H1 (cell line): ENCODE results near the gene CERKL. TPM values are rescaled to one million over a fixed set of nuclear protein-coding genes. Genes with fewer than 3 reads are reported as not detected.

ENCODE experiments used
- CTCF ChIA-PET: fragments of 300-600 bp; sonication (Branson Sonifier 250); formaldehyde crosslinking; loops from one replicate; lab custom pipeline; 2021; ENCODE audit not compliant: partially characterized antibody; lab: Charles Lee
- POLR2A ChIA-PET: fragments of 300-600 bp; sonication (Branson Sonifier 250); formaldehyde crosslinking; loops from one replicate; lab custom pipeline; 2021; ENCODE audit warnings: inconsistent platforms; ENCODE audit not compliant: partially characterized antibody; lab: Charles Lee
- DNase-seq, 2 experiments: peaks; one replicate each; pipeline versions ENCODE4 v3.0.0 to v3.0.0-alpha.2; 2010 to 2022; ENCODE audit warnings: low spot score in 2 of 2, low read depth in 1 of 2, mixed read lengths in 1 of 2
- FAIRE-seq: peaks from 2 replicates; lab custom pipeline; 2011; peaks lifted over from hg19 to GRCh38; lab: Jason Lieb, UNC
- H2AFZ ChIP-seq: 2 replicates; pipeline ENCODE4 v1.8.1; 2012; ENCODE audit warnings: low read length, inconsistent platforms
- H2AK5ac ChIP-seq: 2 replicates; pipeline ENCODE4 v1.6.1; 2013; ENCODE audit warnings: low read depth, low read length
- H2BK120ac ChIP-seq: replicated peaks from 2 replicates; pipeline ENCODE3; 2013; ENCODE audit warnings: low read depth, low read length, inconsistent platforms
- H2BK12ac ChIP-seq: 2 replicates; pipeline ENCODE4 v1.6.1; 2013; ENCODE audit warnings: low read depth, low read length
- H2BK15ac ChIP-seq: 2 replicates; pipeline ENCODE4 v1.6.1; 2013; ENCODE audit warnings: low read length
- H2BK20ac ChIP-seq: 2 replicates; pipeline ENCODE4 v1.6.1; 2013; ENCODE audit warnings: low read length
- H2BK5ac ChIP-seq: 2 replicates; pipeline ENCODE4 v1.6.1; 2013; ENCODE audit warnings: low read depth, low read length
- H3K14ac ChIP-seq: 2 replicates; pipeline ENCODE4 v1.6.1; 2013; ENCODE audit warnings: inconsistent platforms; ENCODE audit not compliant: insufficient read length
- H3K18ac ChIP-seq: 2 replicates; pipeline ENCODE4 v1.6.1; 2013; ENCODE audit warnings: low read length; ENCODE audit errors: extremely low read depth
- H3K23ac ChIP-seq: 2 replicates; pipeline ENCODE4 v1.6.1; 2013; ENCODE audit warnings: inconsistent platforms; ENCODE audit not compliant: insufficient read length
- H3K23me2 ChIP-seq: 2 replicates; pipeline ENCODE4 v1.6.1; 2013; ENCODE audit warnings: low read depth, low read length
- H3K27ac ChIP-seq: 2 replicates; pipeline ENCODE4 v1.6.1; 2011; ENCODE audit warnings: low read depth, low read length, inconsistent platforms
- H3K27me3 ChIP-seq, 4 experiments: replicated peaks in 1 of 4; 1 replicate in 1 of 4; 2 replicates in 3 of 4; pipeline versions ENCODE4 v1.6.1 to v1.8.1; 2011 to 2013; ENCODE audit warnings: low read length in 3 of 4, mild to moderate bottlenecking in 3 of 4, inconsistent platforms in 2 of 4, mixed read lengths in 2 of 4, moderate library complexity in 1 of 4; ENCODE audit not compliant: control insufficient read depth in 3 of 4, insufficient read depth in 3 of 4; ENCODE audit errors: extremely low read depth in 1 of 4
- H3K36me3 ChIP-seq, 4 experiments: 2 replicates each; pipeline versions ENCODE4 v1.6.1 to v1.8.1; 2011 to 2013; ENCODE audit warnings: mild to moderate bottlenecking in 4 of 4, low read length in 3 of 4, moderate library complexity in 2 of 4, control low read depth in 1 of 4, inconsistent platforms in 1 of 4; ENCODE audit not compliant: insufficient read depth in 4 of 4, control insufficient read depth in 2 of 4
- H3K4ac ChIP-seq: replicated peaks from 2 replicates; pipeline ENCODE3; 2013; ENCODE audit warnings: low read length, low read depth, mixed read lengths, inconsistent platforms; ENCODE audit not compliant: insufficient read length
- H3K4me1 ChIP-seq, 4 experiments: replicated peaks in 1 of 4; 1 replicate in 1 of 4; 2 replicates in 3 of 4; pipeline versions ENCODE4 v1.6.1 to v1.8.1; 2011 to 2013; ENCODE audit warnings: low read length in 3 of 4, inconsistent platforms in 2 of 4, mixed read lengths in 1 of 4; ENCODE audit not compliant: insufficient read depth in 4 of 4, control insufficient read depth in 3 of 4
- H3K4me2 ChIP-seq, 2 experiments: 2 replicates each; pipeline versions ENCODE4 v1.6.1 to v1.8.1; 2011 to 2013; ENCODE audit warnings: low read depth in 2 of 2, low read length in 2 of 2, control low read depth in 1 of 2, inconsistent platforms in 1 of 2, mild to moderate bottlenecking in 1 of 2; ENCODE audit not compliant: insufficient read depth in 1 of 2
- H3K4me3 ChIP-seq, 4 experiments: fragments of 200-600, 300-600 bp in 1 of 4; sonication (generic), shearing (Covaris generic), sonication (Bioruptor Twin) in 1 of 4; 2 replicates each; pipeline versions ENCODE4 v1.5.1 to v1.8.1; 2011 to 2016; ENCODE audit warnings: low read length in 4 of 4, low read depth in 3 of 4, control low read depth in 2 of 4, inconsistent platforms in 2 of 4, mild to moderate bottlenecking in 2 of 4, mixed read lengths in 1 of 4, moderate library complexity in 1 of 4; ENCODE audit not compliant: insufficient read depth in 2 of 4; ENCODE audit errors: extremely low read depth in 1 of 4
- H3K56ac ChIP-seq: replicated peaks from 2 replicates; pipeline ENCODE3; 2013; ENCODE audit warnings: low read depth, mild to moderate bottlenecking, mixed read lengths, low read length, inconsistent platforms; ENCODE audit not compliant: insufficient read length
- H3K79me1 ChIP-seq: 2 replicates; pipeline ENCODE4 v1.6.1; 2013; ENCODE audit warnings: low read depth, low read length, control low read depth
- H3K79me2 ChIP-seq, 2 experiments: 2 replicates each; pipeline versions ENCODE4 v1.6.1 to v1.8.1; 2012 to 2013; ENCODE audit warnings: low read length in 2 of 2, mild to moderate bottlenecking in 2 of 2, inconsistent platforms in 1 of 2; ENCODE audit not compliant: insufficient read depth in 2 of 2, control insufficient read depth in 1 of 2
- H3K9ac ChIP-seq, 4 experiments: replicated peaks in 1 of 4; 1 replicate in 1 of 4; 2 replicates in 3 of 4; pipeline versions ENCODE4 v1.6.1 to v1.8.1; 2011 to 2013; ENCODE audit warnings: low read depth in 3 of 4, low read length in 3 of 4, control low read depth in 2 of 4, mild to moderate bottlenecking in 2 of 4, moderate library complexity in 2 of 4, inconsistent platforms in 1 of 4; ENCODE audit errors: extremely low read depth in 1 of 4
- H3K9me3 ChIP-seq, 2 experiments: 2 replicates each; pipeline versions ENCODE4 v1.6.1 to v1.8.1; 2012 to 2013; ENCODE audit warnings: mild to moderate bottlenecking in 2 of 2, moderate library complexity in 2 of 2, control low read depth in 1 of 2, inconsistent platforms in 1 of 2, low read depth in 1 of 2, low read length in 1 of 2, mixed read lengths in 1 of 2; ENCODE audit not compliant: insufficient read depth in 2 of 2
- H4K20me1 ChIP-seq, 2 experiments: replicated peaks in 1 of 2; 2 replicates each; pipeline versions ENCODE3 to v1.8.1; 2011 to 2013; ENCODE audit warnings: inconsistent platforms in 2 of 2, low read length in 2 of 2, mild to moderate bottlenecking in 1 of 2; ENCODE audit not compliant: insufficient read depth in 2 of 2, control insufficient read depth in 1 of 2
- H4K5ac ChIP-seq: 2 replicates; pipeline ENCODE4 v1.6.1; 2013; ENCODE audit warnings: low read length, low read depth, mixed read lengths, inconsistent platforms; ENCODE audit not compliant: insufficient read length
- H4K8ac ChIP-seq: 2 replicates; pipeline ENCODE4 v1.8.0; 2013; ENCODE audit warnings: mild to moderate bottlenecking, moderate library complexity, low read length, inconsistent platforms; ENCODE audit not compliant: insufficient read depth; ENCODE audit errors: extremely low read depth
- H4K91ac ChIP-seq: replicated peaks from 2 replicates; pipeline ENCODE3; 2013; ENCODE audit warnings: low read length, mixed read lengths, inconsistent platforms; ENCODE audit not compliant: insufficient read length
- ASH2L ChIP-seq: fragments of 200-600, 300-600 bp; sonication (generic); IDR thresholded peaks from one replicate; pipeline ENCODE4 v1.7.1; 2017; ENCODE audit warnings: low read length
- GTF2F1 ChIP-seq: IDR thresholded peaks from 2 replicates; pipeline ENCODE4 v1.6.1; 2012; ENCODE audit warnings: low read depth, low read length, improper control_type of control experiment, borderline replicate concordance
- POLR2A ChIP-seq, 2 experiments: IDR thresholded peaks; 1 replicate in 1 of 2; 2 replicates in 1 of 2; pipeline ENCODE4 v1.6.1; 2011; ENCODE audit warnings: low read depth in 2 of 2, low read length in 2 of 2, mild to moderate bottlenecking in 2 of 2; ENCODE audit errors: control extremely low read depth in 1 of 2
- TAF1 ChIP-seq: IDR thresholded peaks from 2 replicates; pipeline ENCODE4 v1.6.1; 2011; ENCODE audit warnings: mild to moderate bottlenecking, low read depth, low read length
- TBP ChIP-seq: IDR thresholded peaks from 2 replicates; pipeline ENCODE4 v1.6.1; 2011; ENCODE audit warnings: low read depth, low read length, improper control_type of control experiment
- WGBS, 2 experiments: shearing (Covaris generic) in 1 of 2; methylation state at CpG; one replicate each; pipeline versions ENCODE4 v1.1.6 to v1.1.7; 2013 to 2015; ENCODE audit warnings: low lambda C conversion rate in 2 of 2, mixed read lengths in 2 of 2, inconsistent platforms in 1 of 2, low coverage in 1 of 2, missing lambda C conversion rate in 1 of 2; ENCODE audit not compliant: insufficient replicate concordance in 2 of 2, insufficient coverage in 1 of 2, insufficient read length in 1 of 2; ENCODE audit errors: extremely low coverage in 1 of 2, missing lambda C conversion rate in 1 of 2; 5-methylcytosine and 5-hydroxymethylcytosine counted together
- polyA plus RNA-seq, 7 experiments: library from polyadenylated mRNA; depleted of rRNA in 3 of 7; stranded (reverse) in 5 of 7; unstranded in 2 of 7; fragments of >200 nt in 5 of 7; fragments of 200-250 nt in 2 of 7; gene quantifications; 1 replicate in 5 of 7; 2 replicates in 1 of 7; 4 replicates in 1 of 7; pipeline versions ENCODE4 v1.2.1 to v1.2.3, GENCODE V29; 2011 to 2013; ENCODE audit warnings: missing spikeins in 2 of 7, mixed read lengths in 2 of 7
- total RNA-seq: library from RNA; stranded (reverse); fragmentation: NEBNext Ultra II Directional; extraction: Animal tissue kit (Norgen Biotek cat#: 25700); gene quantifications from 2 replicates; pipeline ENCODE4 v1.2.1, GENCODE V29; 2021
- TF ChIP-seq, protein P1 (sequence below): IDR thresholded peaks from 2 replicates; pipeline ENCODE4 v1.6.1; 2011; ENCODE audit warnings: low read length, improper control_type of control experiment

The CERKL gene
- total and polyA plus RNA-seq, 2 of the 8 experiments (the other 6 are each of a cell fraction or from before 2014, with no cell fraction given) = 0.05 TPM; not detected in 1

DNA sequence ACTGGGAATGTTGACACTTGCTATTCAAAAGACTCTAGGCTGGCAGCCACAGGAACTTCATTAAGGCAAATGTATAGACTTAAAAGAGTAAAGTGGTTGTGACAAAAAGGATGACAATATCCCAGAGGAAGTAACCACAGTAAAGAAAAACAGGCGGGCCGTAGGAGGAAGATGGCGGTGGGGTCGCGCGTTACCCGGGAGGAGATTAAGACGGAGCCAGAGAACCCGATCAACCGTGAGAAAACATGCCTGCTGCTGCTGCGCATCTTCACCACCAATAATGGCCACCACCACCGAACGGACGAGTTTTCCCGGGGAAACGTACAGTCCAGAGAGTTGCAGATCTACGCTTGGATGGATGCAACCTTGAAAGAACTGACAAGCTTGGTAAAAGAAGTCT is 37.4 kb upstream of the CERKL start:
- CTCF ChIA-PET = interaction anchor here (1.4 to 2.8 kb wide), 2 partner anchors 21 to 121 kb away, joined by 5 to 6 read pairs; no protein-coding TSS in a partner anchor
- no peak overlapping the region for H3K4me2 ChIP-seq

More for the DNA sequence above, 37.4 kb upstream of the CERKL start:
- Histone ChIP-seq H2BK20ac (no peak overlapping the region), H3K27me3 (no peaks in the 10 kb centered on the region), H4K20me1 (no peaks in the 10 kb centered on the region), H2AFZ (no peak overlapping the region), H2BK12ac (no peak overlapping the region), H3K27ac (no peak overlapping the region), H3K23me2 (no peaks in the 10 kb centered on the region), H3K79me1 (no peaks in the 10 kb centered on the region), H3K14ac (no peak overlapping the region), H3K56ac (no peak overlapping the region), H3K4me1 (no peaks in the 10 kb centered on the region), H2BK5ac (no peak overlapping the region), H4K5ac (no peak overlapping the region), H4K91ac (no peak overlapping the region), H3K9me3 (no peaks in the 10 kb centered on the region), H3K36me3 (no peaks in the 10 kb centered on the region), H3K79me2 (no peaks in the 10 kb centered on the region), H2BK120ac (no peak overlapping the region), H2AK5ac (no peak overlapping the region), H3K18ac (no peak overlapping the region), H3K4ac (no peak overlapping the region), H4K8ac (no peak overlapping the region), H3K4me3 (no peak overlapping the region), H2BK15ac (no peak overlapping the region), H3K9ac (no peak overlapping the region), H3K23ac (no peak overlapping the region)
- WGBS, 2 experiments = 90% methylated on average over 17 of the region's 17 CpGs; no CpG with 5 or more reads in 1 of the 2 experiments
- FAIRE-seq (no peak), DNase-seq (no peak)
- no peak for TF ChIP-seq GTF2F1
- no peak for TF ChIP-seq ASH2L
- TF ChIP-seq TAF1 = no peak
- TF ChIP-seq TBP = no peak
- no peak for TF ChIP-seq POLR2A (IDR thresholded peaks at IDR 0.05; ENCODE audit: control extremely low read depth in 1 of 2, low read depth in 2 of 2, low read length in 2 of 2)
- TF ChIP-seq, protein P1, sequence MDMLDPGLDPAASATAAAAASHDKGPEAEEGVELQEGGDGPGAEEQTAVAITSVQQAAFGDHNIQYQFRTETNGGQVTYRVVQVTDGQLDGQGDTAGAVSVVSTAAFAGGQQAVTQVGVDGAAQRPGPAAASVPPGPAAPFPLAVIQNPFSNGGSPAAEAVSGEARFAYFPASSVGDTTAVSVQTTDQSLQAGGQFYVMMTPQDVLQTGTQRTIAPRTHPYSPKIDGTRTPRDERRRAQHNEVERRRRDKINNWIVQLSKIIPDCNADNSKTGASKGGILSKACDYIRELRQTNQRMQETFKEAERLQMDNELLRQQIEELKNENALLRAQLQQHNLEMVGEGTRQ = no peak
- POLR2A ChIA-PET = no interaction called here
